Measurements from ENCODE around the gene DCT.
A peak's percentile ranks its signal among the peaks of the same experiment; 100 is the strongest.

DCT gene

GRCh38 chr13:94454334-94454733, 25.1 kb downstream of the DCT start:
- DNase-seq (ENCODE audit: low read depth), result no peak

GRCh38 chr13:94444826-94445225, 34.7 kb downstream of the DCT start:
- DNase-seq (ENCODE audit: low read depth), result no peak

- DNase-seq (ENCODE audit: low read depth), result no peak
These were observed 43.8 kb downstream of the DCT start for GRCh38 chr13:94435604-94436226.

DNA sequence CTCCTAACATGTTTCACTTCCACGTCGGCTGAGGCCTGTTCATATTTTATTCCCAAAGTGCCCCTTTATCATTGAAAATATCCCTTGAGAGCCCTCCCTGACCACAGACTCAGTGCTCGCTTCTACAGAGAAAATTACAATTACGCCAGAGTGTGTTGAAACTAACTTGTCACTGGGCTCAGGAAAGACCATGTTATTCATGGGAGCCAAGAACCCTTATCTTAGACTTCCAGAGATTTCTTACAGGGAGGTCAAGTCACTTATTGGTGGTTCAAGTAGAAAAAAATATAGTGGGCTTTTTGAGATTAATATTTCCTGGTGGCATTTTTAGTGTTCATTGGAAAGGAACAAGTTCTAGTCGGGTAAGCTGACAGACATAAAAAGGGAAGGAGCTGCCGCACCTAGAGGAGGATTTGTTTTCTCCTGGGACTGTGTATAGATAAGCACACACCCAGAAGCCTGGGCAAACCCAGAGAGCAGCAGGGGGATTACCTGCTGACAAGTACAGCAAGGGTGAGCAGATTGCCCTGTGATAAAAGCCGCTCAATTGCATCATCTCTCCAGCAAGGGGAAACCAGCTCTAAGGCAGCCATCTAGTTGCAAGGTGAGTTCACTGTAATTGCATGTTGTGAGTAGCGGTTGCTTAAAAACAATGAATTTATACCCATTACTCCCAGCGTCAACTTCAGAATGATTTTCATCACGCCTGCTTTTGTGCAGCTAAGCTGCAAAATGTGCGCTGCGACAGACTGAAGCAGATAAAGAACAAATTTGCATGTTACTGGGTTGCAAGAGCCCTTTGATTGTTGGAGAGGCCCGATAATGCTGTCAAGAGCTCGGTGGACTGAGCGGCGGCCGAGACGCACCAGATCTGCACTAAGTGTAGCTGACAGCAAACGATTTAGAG, 46.2 kb downstream of the DCT start:
- no peak for DNase-seq (ENCODE audit: low read depth)

DNA sequence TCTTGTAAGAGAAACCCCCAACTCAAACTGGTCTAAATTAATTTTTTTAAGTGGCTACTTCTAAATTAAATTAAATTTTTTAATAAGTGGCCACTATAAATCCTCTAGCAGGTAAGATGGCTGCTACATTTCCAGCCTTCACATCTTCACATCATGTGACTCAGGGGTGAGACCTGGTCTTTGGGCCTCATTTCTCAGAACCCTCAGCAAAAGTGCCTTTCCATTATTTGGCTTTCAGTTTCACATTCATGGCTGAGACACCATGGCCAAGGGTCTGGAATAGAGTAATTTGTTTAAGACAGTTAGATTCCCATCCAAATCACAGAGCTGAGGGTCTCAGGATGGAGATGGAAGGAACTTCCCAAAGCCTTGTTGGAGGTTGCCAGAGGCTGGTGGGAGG, 47.5 kb downstream of the DCT start:
- DNase-seq (ENCODE audit: low read depth), result peak; percentile 24

DNA sequence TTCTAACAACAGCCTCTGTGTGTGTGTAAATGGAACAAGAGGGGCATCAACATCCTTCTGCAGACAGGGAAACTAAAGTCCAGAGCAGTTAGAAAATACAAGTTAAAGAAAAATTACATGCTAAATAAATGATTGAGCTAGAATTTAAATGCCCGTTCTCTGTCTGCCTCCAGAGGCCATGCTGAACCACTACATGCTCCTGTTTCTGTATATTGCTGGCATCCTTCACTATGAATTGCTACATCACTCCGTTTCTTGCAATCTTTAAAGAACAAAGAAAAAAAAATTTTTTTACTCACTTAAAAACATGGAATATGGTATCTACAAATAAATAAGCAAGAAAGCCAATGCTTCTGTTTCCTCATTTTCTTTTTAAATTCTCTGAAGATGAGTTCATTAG, 47.9 kb downstream of the DCT start:
- DNase-seq (ENCODE audit: low read depth), result no peak

DNA sequence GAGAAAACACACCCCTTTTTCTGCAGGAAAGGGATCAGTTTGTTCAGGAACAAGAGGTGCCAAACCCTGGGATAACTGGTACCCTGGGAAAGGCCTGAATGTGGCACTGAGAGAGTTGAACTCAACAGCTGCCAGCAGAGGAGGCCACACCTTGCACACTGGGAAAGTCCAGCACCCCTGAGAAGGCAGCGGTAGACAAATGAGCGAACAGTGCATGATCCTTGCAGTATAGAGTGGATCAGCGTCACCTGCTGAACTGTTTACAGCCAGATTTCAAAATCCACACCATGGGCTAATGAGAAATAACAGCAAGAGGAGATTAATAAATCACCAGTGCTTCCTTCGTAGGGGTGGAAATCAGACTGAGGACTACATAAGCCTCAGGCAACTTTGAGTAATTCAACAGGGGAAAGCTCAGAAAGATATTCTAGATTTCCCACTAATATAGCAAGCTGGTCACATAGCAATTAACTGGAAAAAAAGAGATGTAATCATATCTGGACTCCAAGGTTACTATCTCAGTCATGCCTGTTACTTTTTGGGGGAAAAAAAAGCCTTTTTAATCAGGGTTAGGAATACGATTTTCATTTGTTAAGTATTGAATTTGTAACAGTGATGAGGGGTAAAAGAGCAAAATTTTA, 52.0 kb downstream of the DCT start:
- no peak for DNase-seq (ENCODE audit: low read depth)

- DNase-seq (ENCODE audit: low read depth), result no peak
These were observed 59.6 kb downstream of the DCT start for GRCh38 chr13:94419925-94420305.

- peak; percentile 54 for DNase-seq (ENCODE audit: low read depth)
These were observed 60.1 kb downstream of the DCT start for GRCh38 chr13:94419304-94419924.

DNA sequence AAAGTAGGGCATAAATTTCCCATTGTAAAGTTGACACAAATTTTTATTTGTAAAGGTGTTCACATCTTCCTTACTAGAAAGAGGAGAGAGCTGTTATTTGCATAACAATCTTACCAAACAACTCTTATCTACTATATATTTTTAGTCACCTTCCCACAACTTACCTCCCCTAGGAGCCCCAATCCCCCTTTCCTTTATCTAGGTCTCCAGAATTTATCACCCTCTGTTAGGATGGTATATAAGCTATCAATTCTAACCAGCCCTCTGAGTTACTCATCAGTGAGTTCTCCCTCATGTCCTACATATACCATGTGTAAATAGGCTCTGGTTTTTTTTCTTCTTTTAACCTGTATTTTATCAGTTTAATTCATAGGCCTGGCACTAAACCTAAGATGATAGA, 62.2 kb downstream of the DCT start:
- DNase-seq (ENCODE audit: low read depth), result no peak

DNA sequence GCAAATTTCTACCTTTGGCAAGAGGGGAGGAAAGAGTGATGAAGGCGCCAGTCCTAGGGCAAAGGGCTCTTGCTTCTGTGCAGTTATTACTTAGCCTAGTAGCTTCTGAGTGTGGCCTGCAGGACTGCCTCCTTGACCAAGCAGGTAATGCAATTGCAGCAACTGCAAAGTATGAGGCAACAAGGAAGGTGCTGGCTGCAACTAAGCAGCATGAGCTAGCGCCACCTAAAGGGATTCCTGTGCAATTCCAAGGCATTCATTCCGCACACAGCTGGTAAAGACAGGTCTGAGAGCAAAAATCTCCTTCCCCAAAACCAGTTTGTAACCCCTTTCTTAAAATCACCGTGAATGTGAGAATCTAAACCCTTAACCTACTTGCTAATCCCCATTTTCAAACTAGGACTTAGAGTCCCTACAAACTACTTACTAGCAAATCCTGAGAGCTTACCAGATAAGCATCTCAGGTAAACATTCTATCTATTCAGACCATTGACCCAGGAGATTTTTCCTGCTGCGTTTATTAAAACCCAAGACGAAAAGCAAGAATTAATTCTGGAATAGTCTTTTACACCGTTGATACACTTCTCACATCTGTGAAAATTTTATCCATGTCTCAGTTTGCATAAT, 62.9 kb downstream of the DCT start:
- DNase-seq (ENCODE audit: low read depth), result no peak

- no peak for DNase-seq (ENCODE audit: low read depth)
These were observed 63.8 kb downstream of the DCT start for GRCh38 chr13:94415500-94416237.

DNA sequence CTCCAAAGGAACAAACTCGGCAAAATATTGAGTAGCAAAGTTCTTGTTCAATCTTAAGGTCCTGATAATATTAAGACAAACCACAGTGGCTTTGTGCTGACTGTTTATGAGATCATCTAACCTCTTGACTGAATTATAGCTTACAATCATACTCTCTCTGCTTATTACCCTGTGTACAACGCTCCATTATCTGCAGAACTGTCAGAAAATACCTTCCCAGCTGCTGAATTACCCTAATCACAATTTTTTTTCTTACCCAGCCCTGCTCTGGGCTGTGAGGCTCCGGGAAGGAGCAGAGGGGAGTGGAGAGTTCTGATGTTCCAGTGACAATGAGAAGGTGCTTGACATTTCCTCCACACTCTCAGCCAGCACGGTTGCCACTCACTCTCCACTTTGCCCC, 64.8 kb downstream of the DCT start:
- DNase-seq (ENCODE audit: low read depth), result no peak

- no peak for DNase-seq (ENCODE audit: low read depth)
These were observed 65.3 kb downstream of the DCT start for GRCh38 chr13:94414141-94414540.

- no peak for DNase-seq (ENCODE audit: low read depth)
These were observed 65.9 kb downstream of the DCT start for GRCh38 chr13:94413598-94413944.

GRCh38 chr13:94412870-94413597, 66.4 kb downstream of the DCT start:
- DNase-seq (ENCODE audit: low read depth), result no peak

DNA sequence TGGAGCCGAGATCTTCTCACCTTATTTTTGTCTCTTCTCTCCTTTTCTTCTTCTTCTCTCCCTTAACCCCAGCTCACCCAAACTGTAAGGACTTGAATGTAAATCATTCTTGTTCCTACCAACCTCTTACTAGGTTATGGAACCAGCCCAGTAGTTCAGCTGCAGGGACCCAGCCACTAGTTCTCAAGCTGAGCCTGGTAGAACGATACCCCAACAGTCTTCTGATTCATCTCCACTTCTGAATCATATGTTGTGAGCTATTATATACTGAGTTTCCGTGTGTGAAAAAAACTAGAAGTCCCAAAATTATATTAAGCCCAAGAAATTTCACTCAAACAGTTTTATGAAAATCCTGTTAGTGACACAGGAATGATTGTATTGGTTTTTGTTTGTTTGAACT, 67.7 kb downstream of the DCT start:
- DNase-seq (ENCODE audit: low read depth), result no peak

DNA sequence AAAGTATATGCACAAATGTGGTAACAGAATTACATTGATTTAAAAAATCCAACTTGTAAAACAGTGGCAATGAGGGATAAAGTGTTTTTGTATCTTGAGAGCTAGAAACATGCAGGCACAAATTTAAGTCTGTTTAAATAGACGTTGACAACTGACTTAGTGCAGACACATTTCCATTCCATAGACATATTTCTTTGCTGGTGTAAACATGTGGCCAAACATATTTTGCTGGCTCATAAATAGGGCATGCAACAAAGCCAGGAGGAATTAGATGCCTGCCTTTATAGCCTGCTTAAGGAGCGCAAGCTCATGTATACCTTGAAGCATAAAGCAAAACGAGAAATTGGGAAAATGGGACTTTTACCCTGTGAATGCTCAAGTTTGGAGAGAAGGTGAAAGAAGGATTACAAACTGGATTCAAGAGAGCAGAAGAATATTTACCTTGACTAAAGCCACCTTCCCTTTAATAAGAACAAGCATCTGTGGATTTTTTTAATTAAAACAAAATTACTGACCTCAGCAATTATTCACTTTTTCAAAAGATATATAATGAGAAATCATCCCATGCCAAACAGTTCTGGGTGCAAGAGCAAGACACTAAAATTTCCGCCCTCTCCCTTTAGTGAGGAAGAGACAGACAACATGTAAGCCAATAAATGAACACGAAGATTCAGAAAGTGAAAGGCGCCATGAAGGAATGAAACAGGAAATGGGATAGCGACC, 71.0 kb downstream of the DCT start:
- DNase-seq (ENCODE audit: low read depth), result no peak

DNA sequence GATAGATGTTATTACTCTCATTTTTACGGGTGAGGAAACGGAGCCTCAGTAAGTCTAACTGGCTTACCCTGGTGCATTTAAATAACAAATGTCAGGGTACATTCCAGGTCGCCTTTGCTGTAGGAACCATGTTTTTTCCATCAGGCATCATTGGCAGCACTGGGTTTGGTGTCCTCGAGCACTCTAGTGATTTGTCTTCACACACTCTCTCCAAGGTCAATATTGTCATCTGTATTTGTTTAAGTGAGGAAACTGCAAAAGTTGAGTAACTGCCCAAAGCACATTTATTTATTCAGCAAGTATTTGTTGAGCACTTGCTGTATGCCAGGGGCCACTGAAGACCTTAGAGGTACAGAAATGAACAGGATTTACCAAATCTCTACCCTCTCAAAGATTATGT, 78.6 kb downstream of the DCT start:
- DNase-seq (ENCODE audit: low read depth), result no peak

GRCh38 chr13:94399812-94400211, 79.7 kb downstream of the DCT start:
- no peak for DNase-seq (ENCODE audit: low read depth)
